BJ (cell line): ENCODE results near the gene ADAMTS13. TPM values are rescaled to one million over a fixed set of nuclear protein-coding genes. Genes with fewer than 3 reads are reported as not detected.

ENCODE experiments used
- CTCF ChIA-PET: fragments of 350-600 bp; formaldehyde crosslinking; extraction: SDS; loops from one replicate; lab custom pipeline; 2021; ENCODE audit warnings: antibody characterized with exemption, inconsistent platforms; lab: Yijun Ruan, JAX
- POLR2A ChIA-PET: fragments of 300-600 bp; sonication (Branson Sonifier 250); formaldehyde crosslinking; extraction: SDS; loops from one replicate; lab custom pipeline; 2021; ENCODE audit warnings: antibody characterized with exemption; lab: Charles Lee
- DNase-seq: peaks from one replicate; pipeline ENCODE4 v3.0.0-alpha.2; 2011; ENCODE audit warnings: low read depth
- H3K27me3 ChIP-seq: 2 replicates; pipeline ENCODE4 v1.6.0; 2011; ENCODE audit warnings: low read length; ENCODE audit not compliant: control insufficient read depth, insufficient read depth
- H3K36me3 ChIP-seq: 2 replicates; pipeline ENCODE4 v1.5.1; 2011; ENCODE audit warnings: low read length; ENCODE audit not compliant: control insufficient read depth, insufficient read depth
- H3K4me3 ChIP-seq: 2 replicates; pipeline ENCODE4 v1.5.1; 2011; ENCODE audit warnings: low read depth, mild to moderate bottlenecking, control low read depth, low read length
- CTCF ChIP-seq: IDR thresholded peaks from 2 replicates; pipeline ENCODE4 v1.5.1; 2011; ENCODE audit warnings: low read depth, mild to moderate bottlenecking, control low read depth, inconsistent platforms, low read length, moderate library complexity; ENCODE audit not compliant: insufficient read depth
- polyA plus RNA-seq: library from polyadenylated mRNA; depleted of rRNA; stranded (reverse); fragments of >200 nt; gene quantifications from 2 replicates; pipeline ENCODE4 v1.2.3, GENCODE V29; 2011

The ADAMTS13 gene
- polyA plus RNA-seq, 1 experiment: 2.4 TPM

DNA sequence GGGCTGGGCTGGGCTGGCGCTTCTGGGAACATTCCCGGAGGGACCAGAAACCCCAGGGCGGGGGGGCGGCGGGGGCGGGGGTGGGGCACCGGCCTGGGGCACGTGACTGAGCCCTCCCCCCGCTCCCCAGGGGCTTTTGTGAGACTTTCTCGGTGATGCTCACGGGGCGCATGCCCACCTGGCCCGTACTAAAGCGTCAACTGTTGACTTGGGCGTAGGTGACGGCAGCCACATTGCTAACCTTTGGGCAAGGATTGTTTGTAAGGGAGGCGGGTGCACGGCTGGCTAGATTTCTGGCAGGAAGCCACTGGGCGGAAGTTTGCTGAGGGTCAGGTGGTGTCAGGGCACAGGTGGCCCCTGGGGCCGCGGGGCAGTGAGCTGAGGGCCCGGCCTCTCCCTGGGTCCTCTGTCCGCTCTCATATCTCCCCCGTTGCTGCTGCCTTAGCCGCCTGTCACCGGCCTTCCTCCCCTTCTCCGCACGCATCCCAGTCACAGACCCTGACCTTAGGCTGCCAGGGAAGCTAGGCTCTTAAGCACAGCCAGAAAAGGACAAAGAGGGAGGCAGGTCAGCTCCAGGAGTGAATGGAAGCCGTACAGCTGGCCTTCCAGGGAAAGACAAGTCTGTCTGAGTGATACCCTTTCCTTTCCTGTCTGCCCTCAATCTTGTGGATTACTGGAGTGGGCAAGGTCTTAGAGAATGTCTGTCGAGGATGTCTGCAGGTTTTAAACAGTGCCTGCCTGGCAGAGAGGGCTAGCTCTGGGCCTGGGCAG lies 38.4 kb downstream of the ADAMTS13 start:
- CTCF ChIA-PET: interaction anchor here (0.8 to 1.3 kb wide), 2 partner anchors 26 to 126 kb away, joined by 3 read pairs; no protein-coding TSS in a partner anchor
- POLR2A ChIA-PET: interaction anchor here (0.6 kb wide), 1 partner anchor 254 kb away, joined by 4 read pairs; no protein-coding TSS in a partner anchor

GRCh38 chr9:133461975-133462374 lies 39.8 kb downstream of the ADAMTS13 start:
- Histone ChIP-seq H3K36me3 (0 out of 2 replicates have a peak, but pooled peaks cover 1% of the 10 kb centered on the region), H3K27me3 (no peaks in the 10 kb centered on the region), H3K4me3 (no peak overlapping the region)
- no peak for DNase-seq
- ChIA-PET CTCF (no interaction called here), POLR2A (no interaction called here)
- no peak for TF ChIP-seq CTCF

More for the DNA sequence above, 38.4 kb downstream of the ADAMTS13 start:
- Histone ChIP-seq H3K36me3 (0 out of 2 replicates have a peak, but pooled peaks cover 1% of the 10 kb centered on the region), H3K27me3 (no peaks in the 10 kb centered on the region), H3K4me3 (peak overlapping the region; percentile 47)
- DNase-seq: no peak
- no peak for TF ChIP-seq CTCF

GRCh38 chr9:133463234-133463863 lies 41.2 kb downstream of the ADAMTS13 start:
- no peak for TF ChIP-seq CTCF
- 0 out of 2 replicates have a peak, but pooled peaks cover 1% of the 10 kb centered on the region for H3K36me3 ChIP-seq
- CTCF ChIA-PET: no interaction called here
- POLR2A ChIA-PET: no interaction called here
- no peaks in the 10 kb centered on the region for H3K27me3 ChIP-seq
- DNase-seq: no peak
- H3K4me3 ChIP-seq: no peak overlapping the region

DNA sequence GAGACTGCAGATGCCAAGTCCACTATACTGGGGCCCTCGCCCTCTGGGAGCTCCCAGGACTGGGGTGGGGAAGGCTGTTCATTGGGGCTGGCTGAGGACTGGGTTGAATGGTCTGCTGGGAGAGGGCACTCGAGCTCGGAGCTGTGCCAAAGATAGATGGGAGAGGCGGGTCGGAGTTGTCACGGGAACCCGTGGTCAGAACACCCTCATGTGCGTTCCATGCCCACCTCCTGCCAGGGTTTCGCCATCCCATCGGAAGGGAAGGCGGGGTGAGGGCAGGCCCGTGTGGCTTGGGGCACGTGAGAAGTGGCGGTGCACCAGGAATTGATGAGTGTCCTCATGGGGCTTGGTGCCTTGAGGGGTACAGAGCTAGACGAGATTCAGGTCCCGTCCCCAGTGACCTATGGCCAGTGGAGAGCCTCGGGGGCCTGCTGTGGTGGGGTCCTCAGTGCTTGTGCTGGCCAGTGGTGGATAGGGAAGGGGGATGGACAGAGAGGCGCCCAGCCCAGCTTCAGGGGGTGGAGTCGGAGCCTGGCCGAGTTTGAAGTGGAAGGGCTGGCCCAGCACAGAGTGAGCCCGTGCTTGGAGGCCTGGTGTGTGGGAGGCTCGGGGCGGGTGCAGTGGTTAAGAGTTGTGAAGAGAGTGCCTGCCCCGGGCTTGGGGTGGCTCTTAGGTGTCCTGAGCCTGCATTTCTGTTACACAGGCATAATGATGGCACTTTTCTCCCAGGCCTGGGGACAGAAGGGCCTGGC lies 41.9 kb downstream of the ADAMTS13 start:
- DNase-seq: no peak
- H3K27me3 ChIP-seq: no peaks in the 10 kb centered on the region
- ChIA-PET POLR2A (no interaction called here), CTCF (no interaction called here)
- peaks cover 1% of the 10 kb centered on the region; the same call in 1 of the 2 replicates for H3K36me3 ChIP-seq
- no peak overlapping the region for H3K4me3 ChIP-seq
- no peak for TF ChIP-seq CTCF

GRCh38 chr9:133464638-133465037 lies 42.5 kb downstream of the ADAMTS13 start:
- Histone ChIP-seq H3K27me3 (no peaks in the 10 kb centered on the region), H3K4me3 (no peak overlapping the region), H3K36me3 (peaks cover 1% of the 10 kb centered on the region; the same call in 1 of the 2 replicates)
- CTCF ChIA-PET: no interaction called here
- no peak for DNase-seq
- POLR2A ChIA-PET: no interaction called here
- no peak for TF ChIP-seq CTCF
